ENCODE data around the gene IL27RA. TPM values are rescaled to one million over a fixed set of nuclear protein-coding genes. Genes with fewer than 3 reads are reported as not detected.

The IL27RA gene
- total and polyA plus RNA-seq, 2 of the 4 experiments (the other 2 are of a cell fraction), result 2.9 to 5.1 TPM

DNA sequence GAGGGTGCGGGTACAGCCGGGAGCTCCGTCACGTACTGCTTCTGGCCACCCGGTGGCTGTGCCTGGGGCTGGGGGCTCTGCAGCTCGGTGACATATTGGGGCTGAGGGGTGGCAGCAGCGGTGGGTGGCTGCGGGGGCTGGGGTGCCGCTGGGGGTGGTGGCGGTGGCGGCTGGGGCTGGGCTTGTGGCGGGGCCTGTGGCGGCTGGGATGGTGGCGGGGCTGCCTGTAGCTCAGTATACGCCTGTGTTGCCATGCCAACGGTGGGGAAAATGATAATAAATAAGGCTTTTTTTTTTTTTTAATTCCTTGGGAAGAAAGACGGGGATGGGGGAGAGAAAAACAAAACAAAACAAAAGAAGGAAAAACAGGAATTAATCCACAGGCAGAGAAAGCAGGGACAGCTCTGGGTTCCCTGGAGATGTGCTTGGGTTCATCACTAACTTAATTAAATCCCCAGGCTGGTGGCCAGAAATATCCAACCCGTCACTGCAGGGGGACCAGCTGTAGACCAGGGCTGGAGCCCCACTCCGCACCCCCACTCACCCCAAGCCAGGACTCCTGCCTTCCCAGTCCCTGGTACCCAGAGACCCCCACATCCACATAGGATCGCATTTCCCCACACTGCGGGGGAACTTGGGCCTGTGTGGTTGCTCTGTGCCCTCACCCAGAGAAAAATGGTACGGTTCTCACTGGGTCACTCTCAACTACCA, 37.8 kb upstream of the IL27RA start:
- CTCF ChIA-PET, result no interaction called here
- POLR2A ChIA-PET (ENCODE audit: unreplicated experiment), result no interaction called here
- ATAC-seq (ENCODE audit: low read depth) (no peak), DNase-seq (no peak)
- in situ Hi-C loops (cut with MboI; ENCODE audit: low sequenced_read_pairs) (no loop called here), dilution Hi-C loops (cut with HindIII; ENCODE audit: low sequenced_read_pairs, unreplicated experiment) (no loop called here), intact Hi-C loops (cut with micrococcal nuclease) (no loop called here)
- Histone ChIP-seq H2BK15ac (ENCODE audit: low read depth, low read length) (no peak overlapping the region), H4K91ac (ENCODE audit: insufficient read depth, low read depth, low read length) (no peak overlapping the region), H3K9me1 (ENCODE audit: insufficient read depth, low read length) (peaks cover 7% of the 10 kb centered on the region), H3K56ac (ENCODE audit: extremely low read depth, insufficient read depth, low read length) (no peak overlapping the region), H2BK20ac (ENCODE audit: low read depth, low read length) (no peak overlapping the region), H3K18ac (ENCODE audit: low read depth, low read length) (no peak overlapping the region), H3K27me3 (ENCODE audit: control insufficient read depth, insufficient read depth, low read length) (no peaks in the 10 kb centered on the region), H2BK5ac (ENCODE audit: low read depth, low read length, poor library complexity, severe bottlenecking) (no peak overlapping the region), H3K36me3 (ENCODE audit: control insufficient read depth, insufficient read depth, low read length) (peaks cover 19% of the 10 kb centered on the region), H3K27ac (ENCODE audit: insufficient read depth, low read length) (no peak overlapping the region), H4K5ac (ENCODE audit: low read depth, low read length) (no peak overlapping the region), H3K4me1 (ENCODE audit: control insufficient read depth, insufficient read depth, low read length) (no peaks in the 10 kb centered on the region), H2AFZ (replicated peaks; ENCODE audit: low read length, poor library complexity) (no peak overlapping the region), H3K23ac (ENCODE audit: low read depth, low read length) (no peak overlapping the region), H3K9me3 (ENCODE audit: control insufficient read depth, insufficient read depth, low read length) (peaks cover 4% of the 10 kb centered on the region), H3K79me1 (ENCODE audit: low read depth in 1 of 2, low read length in 2 of 2) (peaks cover 16 to 34% of the 10 kb centered on the region in 2 experiments), H4K20me1 (ENCODE audit: insufficient read depth, low read length) (peaks cover 5% of the 10 kb centered on the region; the same call in 1 of the 2 replicates), H2BK120ac (ENCODE audit: low read depth, low read length) (no peak overlapping the region), H3K9ac (ENCODE audit: low read depth, low read length) (no peak overlapping the region), H3K4me3 (ENCODE audit: insufficient read depth, low read depth, low read length) (no peak overlapping the region), H3K4ac (ENCODE audit: low read depth, low read length) (no peak overlapping the region), H3K14ac (replicated peaks; ENCODE audit: low read depth, low read length) (no peak overlapping the region), H4K8ac (ENCODE audit: low read depth in 2 of 2, low read length in 2 of 2) (no peak overlapping the region), H2AK9ac (replicated peaks; ENCODE audit: low read depth, low read length, poor library complexity) (peak overlapping the region; percentile 39), H2AK5ac (ENCODE audit: low read depth, low read length) (no peak overlapping the region), H3K4me2 (ENCODE audit: low read depth, low read length) (no peak overlapping the region)
- TF ChIP-seq MAFK (IDR thresholded peaks at IDR 0.05; ENCODE audit: low read depth, low read length), result no peak
- TF ChIP-seq CEBPB (IDR thresholded peaks at IDR 0.05; ENCODE audit: low read depth, low read length), result no peak
- TF ChIP-seq, protein P1, sequence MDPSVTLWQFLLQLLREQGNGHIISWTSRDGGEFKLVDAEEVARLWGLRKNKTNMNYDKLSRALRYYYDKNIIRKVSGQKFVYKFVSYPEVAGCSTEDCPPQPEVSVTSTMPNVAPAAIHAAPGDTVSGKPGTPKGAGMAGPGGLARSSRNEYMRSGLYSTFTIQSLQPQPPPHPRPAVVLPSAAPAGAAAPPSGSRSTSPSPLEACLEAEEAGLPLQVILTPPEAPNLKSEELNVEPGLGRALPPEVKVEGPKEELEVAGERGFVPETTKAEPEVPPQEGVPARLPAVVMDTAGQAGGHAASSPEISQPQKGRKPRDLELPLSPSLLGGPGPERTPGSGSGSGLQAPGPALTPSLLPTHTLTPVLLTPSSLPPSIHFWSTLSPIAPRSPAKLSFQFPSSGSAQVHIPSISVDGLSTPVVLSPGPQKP (IDR thresholded peaks at IDR 0.05; ENCODE audit: borderline replicate concordance, low read depth, low read length), result no peak
- no peak for TF ChIP-seq FOS (IDR thresholded peaks at IDR 0.05; ENCODE audit: low read depth, low read length)
- no peak for TF ChIP-seq RFX5 (IDR thresholded peaks at IDR 0.05; ENCODE audit: low read depth, low read length)
- TF ChIP-seq POLR2A (IDR thresholded peaks at IDR 0.05; ENCODE audit: low read depth, low read length), result no peak
- no peak for TF ChIP-seq USF2 (IDR thresholded peaks at IDR 0.05; ENCODE audit: low read depth, low read length)
- TF ChIP-seq RCOR1 (IDR thresholded peaks at IDR 0.05; ENCODE audit: insufficient replicate concordance, low read length), result no peak
- TF ChIP-seq CHD1 (IDR thresholded peaks at IDR 0.05; ENCODE audit: low read depth, low read length), result no peak
- TF ChIP-seq RAD21 (IDR thresholded peaks at IDR 0.05; ENCODE audit: low read length), result no peak
- no peak for TF ChIP-seq CTCF (conservative IDR thresholded peaks at IDR 0.05; ENCODE audit: low read depth, low read length)
- no peak for TF ChIP-seq BHLHE40 (IDR thresholded peaks at IDR 0.05; ENCODE audit: low read depth, low read length)
- no peak for TF ChIP-seq MXI1 (IDR thresholded peaks at IDR 0.05; ENCODE audit: borderline replicate concordance, low read depth, low read length)
- BruUV-seq (replicated peaks), result no TSS peak
- WGBS, 2 experiments (ENCODE audit: extremely low coverage in 2 of 2, insufficient read length in 1 of 2), result 86% methylated on average over 4 of the region's 22 CpGs; no CpG with 5 or more reads in 1 of the 2 experiments

Measured in IMR-90 (cell line).